ENCODE results near the gene DNAJB2.

Gene DNAJB2

GRCh38 chr2:219279151-219279915 is at the start of gene DNAJB2:
Gene DNAJB2 (plus strand): TSS chr2:219279366. CDS start chr2:219279834, 468 bp downstream.
- peak; percentile 98 for DNase-seq (ENCODE audit: low read depth)

- no peak for DNase-seq (ENCODE audit: low read depth)
Observed at GRCh38 chr2:219230059-219230540, 49.1 kb upstream of the DNAJB2 start.

GRCh38 chr2:219234331-219234730 is 44.8 kb upstream of the DNAJB2 start:
- no peak for DNase-seq (ENCODE audit: low read depth)

- DNase-seq (ENCODE audit: low read depth): no peak
Observed at GRCh38 chr2:219243291-219243761, 35.8 kb upstream of the DNAJB2 start.

- DNase-seq (ENCODE audit: low read depth): no peak
Observed at GRCh38 chr2:219244789-219245147, 34.4 kb upstream of the DNAJB2 start.

- peak; percentile 85 for DNase-seq (ENCODE audit: low read depth)
Observed at GRCh38 chr2:219245148-219245898, 33.8 kb upstream of the DNAJB2 start, which contains the start of the genes GLB1L and STK16. Gene GLB1L (minus strand): TSS chr2:219245444. CDS start chr2:219243573, 1,871 bp downstream. Gene STK16 (plus strand): TSS chr2:219245479. CDS start chr2:219246000, 521 bp downstream.

- no peak for DNase-seq (ENCODE audit: low read depth)
Observed at GRCh38 chr2:219245899-219246230, 33.3 kb upstream of the DNAJB2 start.

- DNase-seq (ENCODE audit: low read depth): no peak
Observed at GRCh38 chr2:219246559-219246958, 32.6 kb upstream of the DNAJB2 start.

GRCh38 chr2:219247678-219248642 is 31.2 kb upstream of the DNAJB2 start:
- DNase-seq (ENCODE audit: low read depth): no peak

- no peak for DNase-seq (ENCODE audit: low read depth)
Observed at GRCh38 chr2:219248845-219249202, 30.3 kb upstream of the DNAJB2 start.

- no peak for DNase-seq (ENCODE audit: low read depth)
Observed at GRCh38 chr2:219249203-219249980, 29.8 kb upstream of the DNAJB2 start.

GRCh38 chr2:219250049-219250781 is 29.0 kb upstream of the DNAJB2 start:
- no peak for DNase-seq (ENCODE audit: low read depth)

- DNase-seq (ENCODE audit: low read depth): no peak
Observed at GRCh38 chr2:219251656-219252055, 27.5 kb upstream of the DNAJB2 start.

GRCh38 chr2:219252084-219252483 is 27.1 kb upstream of the DNAJB2 start:
- no peak for DNase-seq (ENCODE audit: low read depth)

GRCh38 chr2:219252570-219252899 is 26.6 kb upstream of the DNAJB2 start:
- no peak for DNase-seq (ENCODE audit: low read depth)

- peak; percentile 15 for DNase-seq (ENCODE audit: low read depth)
Observed at GRCh38 chr2:219252900-219253752, 26.0 kb upstream of the DNAJB2 start, which contains the start of gene TUBA4B. Gene TUBA4B (plus strand): TSS chr2:219253243. CDS start chr2:219253408, 165 bp downstream.

GRCh38 chr2:219253753-219254589 is 25.2 kb upstream of the DNAJB2 start, which contains the start of gene TUBA4A:
Gene TUBA4A (minus strand): TSS chr2:219253918. CDS start chr2:219253858, 60 bp downstream.
- peak; percentile 85 for DNase-seq (ENCODE audit: low read depth)

- no peak for DNase-seq (ENCODE audit: low read depth)
Observed at GRCh38 chr2:219254590-219255201, 24.5 kb upstream of the DNAJB2 start.

Data from stimulated activated CD8-positive, alpha-beta memory T cell treated with anti-CD3 and anti-CD28 coated beads, Interleukin-12 subunit alpha, Interleukin-12 subunit beta, amount 100 ng/mL, for 1 hour (primary cell).